DND-41 (cell line): ENCODE data around the gene PTPRK.

Source experiments
- ATAC-seq: fragments of 200-7000 bp; cut with Tn5 transposase; 3 replicates; pipeline ENCODE4 v1.9.1; 2021; ENCODE audit warnings: low read depth; ENCODE audit not compliant: insufficient read depth
- DNase-seq: peaks from one replicate; pipeline ENCODE4 v3.0.0-alpha.2; 2020
- H2AFZ ChIP-seq: 2 replicates; pipeline ENCODE4 v1.6.0; 2012; ENCODE audit warnings: low read depth, low read length
- H3K27ac ChIP-seq: 2 replicates; pipeline ENCODE4 v1.5.1; 2012; ENCODE audit warnings: low read length, inconsistent platforms
- H3K27me3 ChIP-seq: fragments of 200-600 bp; sonication (generic); 2 replicates; pipeline ENCODE4 v1.6.0; 2012; ENCODE audit warnings: low read length, mild to moderate bottlenecking, inconsistent platforms; ENCODE audit not compliant: insufficient read depth, poor library complexity
- H3K36me3 ChIP-seq: 2 replicates; pipeline ENCODE4 v1.5.1; 2012; ENCODE audit warnings: low read length, inconsistent platforms; ENCODE audit not compliant: insufficient read depth
- H3K4me1 ChIP-seq: 2 replicates; pipeline ENCODE4 v1.5.1; 2012; ENCODE audit warnings: mild to moderate bottlenecking, low read length; ENCODE audit not compliant: insufficient read depth
- H3K4me2 ChIP-seq: 2 replicates; pipeline ENCODE4 v1.6.0; 2012; ENCODE audit warnings: mild to moderate bottlenecking, moderate library complexity, low read length, inconsistent platforms; ENCODE audit not compliant: insufficient read depth
- H3K4me3 ChIP-seq, 2 experiments: fragments of 200-600 bp in 1 of 2; shearing (Covaris generic) in 1 of 2; 2 replicates each; pipeline ENCODE4 v1.5.1; 2012 to 2016; ENCODE audit warnings: inconsistent platforms in 2 of 2, low read length in 2 of 2, mild to moderate bottlenecking in 2 of 2, low read depth in 1 of 2, moderate library complexity in 1 of 2
- H3K79me2 ChIP-seq: 2 replicates; pipeline ENCODE4 v1.6.0; 2012; ENCODE audit warnings: low read length, inconsistent platforms; ENCODE audit not compliant: insufficient read depth
- H3K9ac ChIP-seq: 2 replicates; pipeline ENCODE4 v1.6.0; 2012; ENCODE audit warnings: low read depth, mild to moderate bottlenecking, inconsistent platforms, low read length, moderate library complexity
- H3K9me3 ChIP-seq: 2 replicates; pipeline ENCODE4 v1.5.1; 2012; ENCODE audit warnings: low read length, moderate library complexity, mild to moderate bottlenecking, inconsistent platforms; ENCODE audit not compliant: insufficient read depth, severe bottlenecking
- H4K20me1 ChIP-seq: 2 replicates; pipeline ENCODE4 v1.6.0; 2012; ENCODE audit warnings: low read length; ENCODE audit not compliant: insufficient read depth
- CTCF ChIP-seq: IDR thresholded peaks from 2 replicates; pipeline ENCODE4 v1.5.1; 2012; ENCODE audit warnings: borderline replicate concordance, low read length, moderate library complexity, mild to moderate bottlenecking; ENCODE audit not compliant: poor library complexity, severe bottlenecking; ENCODE audit errors: extremely low read depth
- EZH2 ChIP-seq: IDR thresholded peaks from 3 replicates; pipeline ENCODE4 v1.6.1; 2012; ENCODE audit warnings: borderline replicate concordance, low read depth, mild to moderate bottlenecking, moderate library complexity, low read length, inconsistent platforms; ENCODE audit not compliant: severe bottlenecking

The PTPRK gene

DNA sequence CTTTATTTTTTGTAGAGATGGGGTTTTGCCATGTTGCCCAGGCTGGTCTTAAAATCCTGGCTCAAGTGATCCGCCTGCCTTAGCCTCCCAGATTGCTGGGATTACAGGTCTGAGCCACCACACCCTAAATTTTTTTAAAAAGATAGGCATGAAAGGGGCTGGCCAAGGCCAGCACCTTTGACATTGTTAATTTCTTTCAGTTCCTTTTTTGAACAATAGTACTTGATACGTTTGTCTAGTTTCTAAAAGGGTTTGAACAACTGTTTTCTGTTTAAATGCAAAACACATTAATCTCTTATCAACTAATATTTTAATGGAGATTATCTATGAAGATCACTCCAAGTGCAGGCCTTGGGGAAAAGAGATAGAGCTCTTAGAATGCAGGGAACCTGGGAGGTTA, 37.6 kb upstream of the PTPRK start:
- H3K79me2 ChIP-seq, result no peaks in the 10 kb centered on the region
- no peak for DNase-seq
- no peak overlapping the region for H3K9ac ChIP-seq
- ATAC-seq, result no peak
- H3K4me2 ChIP-seq, result no peak overlapping the region
- H3K9me3 ChIP-seq, result no peaks in the 10 kb centered on the region
- no peak overlapping the region for H3K4me3 ChIP-seq
- TF ChIP-seq EZH2, result no peak
- no peak for TF ChIP-seq CTCF
- H4K20me1 ChIP-seq, result no peaks in the 10 kb centered on the region
- no peaks in the 10 kb centered on the region for H3K4me1 ChIP-seq
- H3K27me3 ChIP-seq, result no peaks in the 10 kb centered on the region
- no peak overlapping the region for H3K27ac ChIP-seq
- H3K36me3 ChIP-seq, result no peaks in the 10 kb centered on the region
- H2AFZ ChIP-seq, result no peak overlapping the region

GRCh38 chr6:128557081-128557480, 36.7 kb upstream of the PTPRK start:
- no peak for ATAC-seq
- Histone ChIP-seq H3K4me3 (no peak overlapping the region), H3K4me1 (no peaks in the 10 kb centered on the region), H3K9me3 (no peaks in the 10 kb centered on the region), H3K79me2 (no peaks in the 10 kb centered on the region), H3K36me3 (no peaks in the 10 kb centered on the region), H3K9ac (no peak overlapping the region), H3K4me2 (no peak overlapping the region), H3K27me3 (no peaks in the 10 kb centered on the region), H2AFZ (no peak overlapping the region), H4K20me1 (no peaks in the 10 kb centered on the region), H3K27ac (no peak overlapping the region)
- TF ChIP-seq CTCF, result no peak
- TF ChIP-seq EZH2, result no peak
- no peak for DNase-seq

DNA sequence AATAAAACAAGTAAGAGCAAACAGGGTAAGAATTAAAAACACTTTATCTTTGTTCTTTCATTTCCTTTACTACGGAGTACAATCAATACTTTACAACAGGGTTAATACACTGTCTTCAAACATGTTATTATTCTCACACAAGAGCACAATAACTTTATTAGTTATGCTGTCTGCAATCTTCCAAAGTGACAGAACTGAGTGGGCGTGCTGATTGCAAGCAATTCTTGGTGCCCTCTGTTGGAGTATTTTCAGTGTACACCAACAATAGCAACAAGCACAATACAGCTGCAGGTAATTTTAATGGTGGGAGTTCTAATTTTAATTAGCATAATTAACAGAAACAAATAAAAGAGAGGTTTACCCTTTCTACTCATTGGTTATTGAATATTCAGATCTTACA, 33.9 kb upstream of the PTPRK start:
- Histone ChIP-seq H2AFZ (no peak overlapping the region), H3K27ac (no peak overlapping the region), H3K4me3 (no peak overlapping the region), H3K27me3 (no peaks in the 10 kb centered on the region), H3K36me3 (no peaks in the 10 kb centered on the region), H4K20me1 (no peaks in the 10 kb centered on the region), H3K9me3 (no peaks in the 10 kb centered on the region), H3K4me2 (no peak overlapping the region), H3K79me2 (no peaks in the 10 kb centered on the region), H3K9ac (no peak overlapping the region), H3K4me1 (no peaks in the 10 kb centered on the region)
- DNase-seq, result no peak
- no peak for ATAC-seq
- TF ChIP-seq EZH2 (no peak), CTCF (no peak)

- H3K4me3 ChIP-seq, result no peak overlapping the region
- H3K27me3 ChIP-seq, result no peaks in the 10 kb centered on the region
- no peaks in the 10 kb centered on the region for H4K20me1 ChIP-seq
- no peaks in the 10 kb centered on the region for H3K4me1 ChIP-seq
- TF ChIP-seq EZH2, result no peak
- no peak for TF ChIP-seq CTCF
- no peak overlapping the region for H3K4me2 ChIP-seq
- no peak for ATAC-seq
- H3K9ac ChIP-seq, result no peak overlapping the region
- peaks cover 4% of the 10 kb centered on the region for H3K9me3 ChIP-seq
- no peaks in the 10 kb centered on the region for H3K79me2 ChIP-seq
- H2AFZ ChIP-seq, result no peak overlapping the region
- no peaks in the 10 kb centered on the region for H3K36me3 ChIP-seq
- DNase-seq, result no peak
- H3K27ac ChIP-seq, result no peak overlapping the region
These were observed 20.9 kb upstream of the PTPRK start for GRCh38 chr6:128541261-128541660.
